Stimulated activated naive B cell treated with anti-CD40 and anti-IgM and Interleukin-4, amounts not matched to agents 10 μg/mL and 1 μg/mL and 100 μg/mL, for 72 hours (primary cell): ENCODE data around the gene GBA2.

ENCODE experiments used
- ATAC-seq, 2 donors: fragments of 150-1000 bp; cut with Tn5 transposase; replicated peaks; 2 replicates each; pipeline ENCODE4 v1.10.0; 2021; ENCODE audit warnings: moderate library complexity in 1 of 2
- DNase-seq: peaks from one replicate; pipeline ENCODE4 v3.0.0; 2021
- H3K27ac Mint-ChIP-seq: one replicate; pipeline ENCODE4 v1.8.0; 2022; ENCODE audit warnings: mild to moderate bottlenecking, mixed read lengths
- H3K27me3 Mint-ChIP-seq, 2 donors: one replicate each; pipeline ENCODE4 v1.8.0; 2022; ENCODE audit warnings: mixed read lengths in 2 of 2
- H3K36me3 Mint-ChIP-seq, 2 donors: one replicate each; pipeline ENCODE4 v1.8.0; 2022; ENCODE audit warnings: mixed read lengths in 2 of 2, mild to moderate bottlenecking in 1 of 2
- H3K4me1 Mint-ChIP-seq, 2 donors: one replicate each; pipeline ENCODE4 v1.8.0; 2022; ENCODE audit warnings: mixed read lengths in 2 of 2, mild to moderate bottlenecking in 1 of 2
- H3K4me3 Mint-ChIP-seq, 2 donors: one replicate each; pipeline ENCODE4 v1.8.0; 2022; ENCODE audit warnings: mild to moderate bottlenecking in 2 of 2, mixed read lengths in 2 of 2, moderate library complexity in 1 of 2
- H3K9me3 Mint-ChIP-seq, 2 donors: one replicate each; pipeline ENCODE4 v1.8.0; 2022; ENCODE audit warnings: mixed read lengths in 2 of 2, mild to moderate bottlenecking in 1 of 2

Gene GBA2

DNA sequence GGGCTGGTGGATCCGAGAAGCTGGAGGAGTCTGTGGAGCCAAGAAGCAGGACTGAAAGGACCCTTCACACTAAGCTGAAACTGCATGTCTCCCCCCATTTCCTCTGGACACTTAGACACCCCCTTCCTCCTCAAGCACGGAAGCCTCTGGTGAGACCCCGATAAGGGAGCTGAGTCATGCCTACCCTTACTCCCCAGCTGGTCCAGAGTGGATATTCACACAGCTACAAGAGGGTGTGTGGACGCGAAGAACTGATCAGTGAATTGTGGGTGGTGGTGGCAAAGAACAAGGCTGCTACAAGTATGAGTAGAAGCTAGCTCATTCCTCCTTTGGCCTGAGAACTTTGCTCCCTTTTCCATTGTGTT is 21.4 kb downstream of the GBA2 start:
- H3K4me3 Mint-ChIP-seq, result no peak overlapping the region
- peaks cover 31 to 41% of the 10 kb centered on the region in 2 donors for H3K36me3 Mint-ChIP-seq
- ATAC-seq (no peak), DNase-seq (no peak)
- H3K27ac Mint-ChIP-seq, result no peak overlapping the region
- H3K9me3 Mint-ChIP-seq, result no peaks in the 10 kb centered on the region
- no peaks in the 10 kb centered on the region for H3K27me3 Mint-ChIP-seq
- H3K4me1 Mint-ChIP-seq, result peaks cover under 1 to 18% of the 10 kb centered on the region in 2 donors

DNA sequence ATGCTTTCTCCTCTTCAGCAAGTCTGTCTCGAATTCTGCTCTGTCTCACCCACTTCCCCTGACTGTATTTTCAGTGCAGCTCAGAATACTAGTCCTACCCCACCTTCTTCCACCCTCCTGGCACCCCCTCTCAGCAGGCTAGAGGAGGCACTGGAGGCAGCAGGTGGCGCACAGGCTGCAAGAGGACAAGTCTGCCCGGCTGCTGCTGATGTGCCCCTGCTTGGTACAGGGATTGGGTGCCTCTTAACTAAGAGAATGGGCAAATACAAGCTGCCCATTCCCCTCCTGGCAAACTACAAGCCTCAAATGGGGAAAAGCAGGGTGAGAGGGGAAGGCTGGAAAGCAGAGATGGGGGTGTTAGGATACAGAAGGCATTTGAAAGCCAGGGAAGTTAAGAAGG is 22.1 kb downstream of the GBA2 start:
- H3K4me1 Mint-ChIP-seq, result peaks cover 0 to 18% of the 10 kb centered on the region in 2 donors
- DNase-seq (peak; percentile 44), ATAC-seq (peak; percentile 73 to 74)
- H3K36me3 Mint-ChIP-seq, result peaks cover 31 to 48% of the 10 kb centered on the region in 2 donors
- H3K9me3 Mint-ChIP-seq, result no peaks in the 10 kb centered on the region
- no peaks in the 10 kb centered on the region for H3K27me3 Mint-ChIP-seq
- peak overlapping the region in 1 of 2 donors; percentile 66 for H3K4me3 Mint-ChIP-seq
- H3K27ac Mint-ChIP-seq, result no peak overlapping the region

DNA sequence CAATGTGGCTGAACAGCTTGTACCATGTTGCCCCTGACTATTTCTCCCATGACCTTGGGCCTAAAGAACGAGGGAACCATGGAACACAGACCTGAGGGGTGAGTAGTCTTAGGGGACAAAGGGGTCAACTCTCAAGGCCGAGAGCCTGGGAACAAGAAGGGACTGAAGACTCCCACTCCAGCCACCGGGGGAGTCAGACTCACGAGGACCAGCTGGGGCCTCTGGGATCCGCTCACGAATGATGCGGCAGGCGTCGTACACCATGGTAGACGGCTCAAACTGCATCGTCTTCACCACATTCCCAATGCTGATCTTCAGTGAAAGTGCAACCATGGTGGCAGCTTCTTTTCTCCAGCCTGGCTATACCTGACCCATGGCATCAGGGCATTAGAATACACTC is 23.7 kb downstream of the GBA2 start:
- H3K27ac Mint-ChIP-seq, result no peak overlapping the region
- ATAC-seq (no peak), DNase-seq (no peak)
- H3K4me1 Mint-ChIP-seq, result peaks cover under 1 to 17% of the 10 kb centered on the region in 2 donors
- H3K4me3 Mint-ChIP-seq, result no peak overlapping the region
- H3K36me3 Mint-ChIP-seq, result peaks cover 39 to 54% of the 10 kb centered on the region in 2 donors
- no peaks in the 10 kb centered on the region for H3K9me3 Mint-ChIP-seq
- no peaks in the 10 kb centered on the region for H3K27me3 Mint-ChIP-seq

DNA sequence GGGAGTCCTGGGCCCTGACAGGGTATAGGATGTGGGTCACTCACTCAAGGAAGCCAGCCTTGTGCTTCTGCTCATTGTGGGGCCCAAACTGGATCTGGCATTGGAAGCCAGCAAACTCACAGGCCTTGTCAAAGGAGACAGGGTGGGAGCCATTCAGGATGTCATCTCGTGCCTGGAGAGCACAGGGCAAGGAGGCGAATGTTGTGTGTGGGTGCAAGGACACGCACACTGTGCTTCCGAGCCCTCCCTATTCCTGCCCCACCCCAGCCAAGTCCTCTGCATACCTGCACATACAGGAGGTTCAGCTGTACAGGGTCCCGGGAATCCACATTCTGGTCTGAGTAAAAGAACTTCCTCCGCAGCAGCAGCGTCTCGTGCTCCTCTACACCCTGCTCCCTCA is 25.1 kb downstream of the GBA2 start:
- Mint-ChIP-seq H3K9me3 (no peaks in the 10 kb centered on the region), H3K27me3 (no peaks in the 10 kb centered on the region), H3K27ac (no peak overlapping the region), H3K4me1 (peaks cover 15 to 31% of the 10 kb centered on the region in 2 donors), H3K36me3 (peaks cover 45 to 69% of the 10 kb centered on the region in 2 donors), H3K4me3 (no peak overlapping the region)
- DNase-seq (no peak), ATAC-seq (no peak)

DNA sequence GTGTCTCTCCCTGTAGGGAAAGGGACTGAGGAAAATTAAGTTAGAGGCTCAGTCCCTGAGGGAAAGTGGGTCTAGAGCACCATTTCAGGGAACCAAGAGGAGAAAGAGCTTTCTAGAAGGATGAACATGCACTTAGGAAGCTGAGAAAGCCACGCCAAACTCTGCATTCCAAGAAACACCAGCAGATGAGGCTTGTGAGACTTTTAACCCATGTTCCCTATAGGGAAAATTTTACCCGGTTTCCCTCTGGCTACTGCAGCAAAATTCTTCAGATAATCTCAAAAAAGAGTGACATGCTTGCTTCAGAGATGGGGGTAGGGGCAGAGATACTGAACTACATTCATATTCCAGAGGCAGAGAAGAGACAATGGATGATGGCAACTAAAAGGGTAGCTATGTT is 25.6 kb downstream of the GBA2 start:
- ATAC-seq (no peak), DNase-seq (no peak)
- H3K4me3 Mint-ChIP-seq, result no peak overlapping the region
- H3K27ac Mint-ChIP-seq, result no peak overlapping the region
- H3K9me3 Mint-ChIP-seq, result no peaks in the 10 kb centered on the region
- peaks cover 20 to 32% of the 10 kb centered on the region in 2 donors for H3K4me1 Mint-ChIP-seq
- H3K36me3 Mint-ChIP-seq, result peaks cover 49 to 72% of the 10 kb centered on the region in 2 donors
- no peaks in the 10 kb centered on the region for H3K27me3 Mint-ChIP-seq

DNA sequence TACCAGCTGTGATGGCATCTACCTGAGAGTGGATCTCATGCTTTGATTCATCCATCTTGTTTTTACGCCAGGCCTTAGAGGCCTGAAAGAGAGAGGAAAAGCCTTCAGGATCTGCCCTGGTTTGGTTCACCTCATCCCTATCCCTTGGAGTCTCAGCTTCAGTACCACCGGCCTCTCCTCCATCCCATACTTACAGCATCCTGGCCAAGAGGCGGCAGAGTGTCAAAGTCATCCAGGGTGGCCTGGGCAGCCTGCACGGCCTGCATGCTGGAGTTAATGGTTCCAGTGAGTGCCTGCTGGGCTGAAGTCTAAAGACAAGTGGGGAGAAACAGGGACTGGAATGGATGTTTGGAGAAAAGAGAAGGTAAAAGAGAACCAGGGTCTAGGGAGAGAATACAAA is 29.5 kb downstream of the GBA2 start:
- ATAC-seq (no peak), DNase-seq (no peak)
- Mint-ChIP-seq H3K9me3 (no peaks in the 10 kb centered on the region), H3K36me3 (peaks cover 67 to 87% of the 10 kb centered on the region in 2 donors), H3K4me1 (peaks cover 26 to 40% of the 10 kb centered on the region in 2 donors), H3K27ac (peak overlapping the region; percentile 93), H3K27me3 (no peaks in the 10 kb centered on the region), H3K4me3 (no peak overlapping the region)

DNA sequence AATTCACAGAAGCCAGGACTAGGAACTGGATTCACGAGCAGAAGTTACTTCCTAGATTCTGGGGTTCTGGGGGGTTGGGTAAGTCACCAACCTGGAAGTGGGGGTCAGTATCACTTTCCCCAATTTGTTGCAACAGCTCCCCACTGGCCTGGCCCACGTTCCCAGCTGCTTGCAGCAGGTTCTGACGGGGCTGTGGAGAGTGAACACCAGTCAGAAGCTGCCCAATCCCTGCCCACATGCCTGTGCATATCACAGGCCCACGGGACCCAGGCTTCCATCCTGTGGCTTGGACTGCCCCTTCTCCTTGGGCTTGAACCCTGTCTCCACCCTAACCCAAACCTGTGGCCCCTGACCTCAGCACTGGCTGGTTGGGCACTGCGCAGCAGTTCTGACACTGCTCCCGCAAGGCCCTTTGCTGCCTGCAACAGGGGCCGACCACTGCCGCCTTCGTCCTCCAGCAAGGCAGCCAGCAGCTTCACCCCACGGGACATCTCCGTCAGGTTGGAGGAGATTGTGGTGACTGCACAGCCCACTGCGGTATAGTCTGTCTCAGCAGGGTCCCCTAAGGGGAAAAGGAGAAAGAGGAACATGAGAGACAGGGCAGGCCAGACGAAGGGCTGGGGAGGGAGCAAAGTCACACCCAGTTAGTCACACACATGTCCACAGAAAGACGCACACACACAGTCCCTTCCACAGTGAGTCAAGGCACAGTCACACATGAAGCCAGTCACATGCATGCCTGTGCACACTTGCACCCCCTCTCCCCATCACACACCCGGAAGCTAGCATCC is 30.1 kb downstream of the GBA2 start:
- peaks cover 70 to 90% of the 10 kb centered on the region in 2 donors for H3K36me3 Mint-ChIP-seq
- peak; percentile 79 for DNase-seq
- H3K27me3 Mint-ChIP-seq, result no peaks in the 10 kb centered on the region
- H3K4me1 Mint-ChIP-seq, result peaks cover 24 to 40% of the 10 kb centered on the region in 2 donors
- H3K4me3 Mint-ChIP-seq, result peak overlapping the region in 1 of 2 donors; percentile 68
- ATAC-seq, result peak; percentile 99
- no peaks in the 10 kb centered on the region for H3K9me3 Mint-ChIP-seq
- peak overlapping the region; percentile 93 for H3K27ac Mint-ChIP-seq

DNA sequence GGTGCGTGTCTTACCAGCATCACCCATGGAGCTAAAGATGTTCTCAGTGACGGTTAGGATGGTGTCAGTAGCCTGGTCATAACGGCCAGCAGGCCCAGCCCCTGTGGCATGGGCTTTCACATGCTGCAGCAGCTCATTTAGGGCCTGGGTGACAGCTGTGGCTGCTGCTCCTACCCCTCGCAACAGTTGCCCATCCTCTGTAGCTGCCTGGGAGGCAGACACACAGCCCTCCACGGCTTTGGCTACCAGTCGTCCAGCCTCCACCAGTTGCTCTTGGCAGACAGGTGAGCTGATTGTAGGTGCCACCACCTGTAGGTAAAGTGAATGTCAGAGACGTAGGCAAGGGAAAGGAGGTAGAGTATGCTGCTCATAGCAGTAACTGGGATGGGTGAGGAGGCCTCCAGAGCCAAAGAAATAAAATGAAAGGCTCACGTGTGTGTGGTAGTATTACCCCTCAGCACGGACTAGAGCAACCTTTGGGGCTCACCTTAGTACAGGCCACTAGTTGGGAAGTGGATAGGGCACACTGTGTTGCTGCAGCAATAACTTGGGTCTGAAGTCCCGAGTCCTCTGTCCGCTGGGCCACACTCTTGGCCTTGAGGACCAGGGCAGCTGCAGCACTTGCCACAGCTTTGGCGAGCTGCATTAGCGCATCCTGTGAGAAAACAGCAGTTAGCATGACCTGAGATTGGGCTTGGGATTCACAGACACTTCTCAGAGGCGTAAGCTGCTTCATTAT is 31.7 kb downstream of the GBA2 start:
- Mint-ChIP-seq H3K4me1 (peaks cover 31 to 47% of the 10 kb centered on the region in 2 donors), H3K4me3 (no peak overlapping the region), H3K9me3 (no peaks in the 10 kb centered on the region), H3K27me3 (no peaks in the 10 kb centered on the region), H3K27ac (peak overlapping the region; percentile 43), H3K36me3 (peaks cover 72 to 89% of the 10 kb centered on the region in 2 donors)
- ATAC-seq (no peak), DNase-seq (no peak)

DNA sequence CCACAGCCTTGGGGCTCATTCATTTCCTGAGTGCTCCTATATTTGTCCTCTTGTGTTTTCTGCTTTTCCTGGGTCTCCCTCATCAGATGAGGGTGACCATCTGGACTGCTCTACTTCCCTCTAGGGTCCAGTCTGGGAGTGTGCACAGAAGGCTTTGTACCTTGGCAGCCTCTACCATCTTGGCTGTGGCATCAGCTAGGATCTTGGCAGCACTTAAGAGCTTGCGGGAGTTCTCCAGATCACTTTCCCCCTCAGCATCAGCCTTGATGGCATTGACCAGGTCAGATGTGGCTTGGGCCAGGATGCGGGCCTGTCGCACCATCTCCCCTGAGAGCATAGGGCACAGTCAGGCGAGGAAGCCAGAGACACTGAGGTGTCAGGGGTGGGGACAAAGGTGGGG is 32.8 kb downstream of the GBA2 start:
- no peak for ATAC-seq
- DNase-seq, result no peak
- no peak overlapping the region for H3K4me3 Mint-ChIP-seq
- H3K4me1 Mint-ChIP-seq, result peaks cover 26 to 57% of the 10 kb centered on the region in 2 donors
- no peaks in the 10 kb centered on the region for H3K9me3 Mint-ChIP-seq
- peaks cover 72 to 88% of the 10 kb centered on the region in 2 donors for H3K36me3 Mint-ChIP-seq
- H3K27ac Mint-ChIP-seq, result no peak overlapping the region
- no peaks in the 10 kb centered on the region for H3K27me3 Mint-ChIP-seq

DNA sequence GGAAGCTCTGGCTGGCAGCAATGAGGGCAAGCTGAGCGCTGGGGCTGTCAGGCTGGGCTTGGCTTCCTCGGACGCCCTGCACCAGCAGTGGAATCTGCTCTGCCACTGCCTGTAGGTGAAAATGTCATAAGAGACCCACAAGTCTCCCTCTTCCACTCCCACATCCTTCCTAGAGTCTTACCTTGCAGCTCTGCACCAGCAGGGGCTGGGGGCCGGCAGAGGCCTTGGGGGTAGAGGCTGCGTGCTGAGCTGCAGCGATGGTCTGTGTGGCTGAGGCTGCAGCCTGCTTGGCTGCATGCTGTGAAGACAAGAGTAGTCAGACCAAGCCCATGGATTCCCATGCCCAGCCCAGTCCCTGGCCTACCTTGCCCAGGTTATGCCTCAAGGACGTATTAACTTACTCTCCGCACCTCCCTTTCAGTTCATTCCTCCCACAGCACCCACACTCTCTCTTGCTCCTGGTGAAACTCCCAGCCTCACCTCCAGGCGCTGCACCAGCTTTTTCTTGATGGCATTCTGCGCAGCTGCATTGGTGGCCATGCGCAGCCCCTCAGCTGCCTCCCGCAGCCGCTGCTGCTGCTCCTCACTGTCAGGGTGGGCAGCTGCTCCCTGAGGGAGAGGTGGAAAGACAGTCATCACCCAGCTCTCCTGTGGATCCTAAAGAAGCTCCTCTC is 34.3 kb downstream of the GBA2 start:
- no peak for DNase-seq
- H3K4me1 Mint-ChIP-seq, result peaks cover 20 to 50% of the 10 kb centered on the region in 2 donors
- no peaks in the 10 kb centered on the region for H3K9me3 Mint-ChIP-seq
- H3K27me3 Mint-ChIP-seq, result no peaks in the 10 kb centered on the region
- peaks cover 76 to 86% of the 10 kb centered on the region in 2 donors for H3K36me3 Mint-ChIP-seq
- no peak overlapping the region for H3K4me3 Mint-ChIP-seq
- peak overlapping the region; percentile 27 for H3K27ac Mint-ChIP-seq
- no peak for ATAC-seq

DNA sequence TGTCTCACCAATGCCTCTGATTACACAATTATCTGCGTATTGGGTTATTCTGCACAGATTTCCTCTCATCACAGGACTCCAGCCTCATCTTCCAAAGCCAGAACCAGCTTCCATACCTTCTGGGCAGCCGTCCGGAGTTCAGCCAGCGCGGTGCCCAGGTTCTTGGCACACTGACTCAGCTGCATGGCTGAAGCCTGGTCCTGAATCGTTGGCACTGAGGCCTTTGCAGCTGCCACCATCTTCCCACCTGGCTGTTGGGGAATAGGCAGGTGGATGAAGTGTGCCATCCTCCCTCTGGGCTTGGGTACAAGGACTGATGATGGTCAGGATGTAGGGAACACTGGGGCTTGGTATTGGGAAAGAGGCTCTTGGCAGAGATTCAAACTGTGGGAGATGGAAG is 34.9 kb downstream of the GBA2 start:
- no peaks in the 10 kb centered on the region for H3K27me3 Mint-ChIP-seq
- H3K9me3 Mint-ChIP-seq, result no peaks in the 10 kb centered on the region
- peaks cover 14 to 44% of the 10 kb centered on the region in 2 donors for H3K4me1 Mint-ChIP-seq
- H3K4me3 Mint-ChIP-seq, result no peak overlapping the region
- H3K36me3 Mint-ChIP-seq, result peaks cover 76 to 84% of the 10 kb centered on the region in 2 donors
- ATAC-seq (no peak), DNase-seq (no peak)
- H3K27ac Mint-ChIP-seq, result peak overlapping the region; percentile 27

DNA sequence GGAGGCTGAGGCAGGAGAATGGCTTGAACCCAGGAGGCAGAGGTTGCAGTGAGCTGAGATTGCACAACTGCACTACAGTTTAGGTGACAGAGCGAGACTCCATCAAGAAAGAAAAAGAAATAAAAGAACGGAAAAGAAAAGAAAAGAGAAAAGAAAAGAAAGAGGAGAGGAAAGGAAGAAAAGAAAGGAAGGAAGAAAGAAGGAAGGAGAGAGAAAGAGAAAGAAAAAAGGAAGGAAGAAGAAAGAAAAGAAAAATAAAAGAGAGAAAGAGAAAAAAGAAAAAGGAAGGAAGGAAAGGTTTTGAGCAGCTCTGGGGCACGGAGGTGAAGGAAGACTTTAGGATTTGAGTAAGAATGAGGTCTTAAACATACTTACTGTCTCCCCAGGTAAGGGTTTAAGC is 35.5 kb downstream of the GBA2 start:
- peak overlapping the region; percentile 86 for H3K27ac Mint-ChIP-seq
- no peak overlapping the region for H3K4me3 Mint-ChIP-seq
- H3K27me3 Mint-ChIP-seq, result no peaks in the 10 kb centered on the region
- no peaks in the 10 kb centered on the region for H3K9me3 Mint-ChIP-seq
- peaks cover 77 to 85% of the 10 kb centered on the region in 2 donors for H3K36me3 Mint-ChIP-seq
- DNase-seq (no peak), ATAC-seq (no peak)
- peaks cover 11 to 38% of the 10 kb centered on the region in 2 donors for H3K4me1 Mint-ChIP-seq

DNA sequence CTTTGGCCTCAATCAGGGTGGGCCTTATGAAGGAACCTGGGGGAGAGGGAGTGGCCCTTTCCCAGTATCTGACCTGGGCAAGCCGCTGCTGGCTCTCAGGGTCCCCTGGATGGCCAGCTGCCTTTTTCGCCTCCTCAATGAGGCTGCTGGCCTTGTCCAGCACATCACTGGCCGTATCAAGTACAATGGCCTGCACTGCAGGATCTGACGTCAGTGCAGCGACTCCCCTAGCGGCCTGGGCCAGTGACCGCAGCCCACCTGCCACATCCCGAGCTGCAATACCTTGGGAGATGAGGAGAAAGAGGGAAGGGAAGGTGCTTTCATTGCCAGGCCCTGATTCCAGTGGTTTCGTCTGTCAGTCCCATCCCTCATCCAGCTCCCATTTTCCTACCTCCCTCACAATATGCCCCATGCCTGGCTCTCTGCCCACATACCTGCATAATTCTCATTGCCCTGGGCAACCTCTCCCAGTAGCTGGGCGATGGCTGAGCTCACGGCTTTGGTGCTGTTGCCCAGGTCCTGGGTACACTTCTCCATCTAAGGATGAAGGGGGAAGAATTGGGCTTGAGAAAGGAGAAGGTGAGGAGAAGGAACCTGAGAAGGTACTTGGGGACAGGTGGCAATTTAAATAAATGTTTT is 36.1 kb downstream of the GBA2 start:
- no peaks in the 10 kb centered on the region for H3K27me3 Mint-ChIP-seq
- no peak overlapping the region for H3K27ac Mint-ChIP-seq
- H3K4me3 Mint-ChIP-seq, result no peak overlapping the region
- no peaks in the 10 kb centered on the region for H3K9me3 Mint-ChIP-seq
- no peak for DNase-seq
- peaks cover 75 to 85% of the 10 kb centered on the region in 2 donors for H3K36me3 Mint-ChIP-seq
- H3K4me1 Mint-ChIP-seq, result peaks cover 8 to 31% of the 10 kb centered on the region in 2 donors
- ATAC-seq, result no peak
